ENCODE measurements around the gene PML. TPM values are rescaled to one million over a fixed set of nuclear protein-coding genes. Genes with fewer than 3 reads are reported as not detected.

The PML gene
- total and polyA plus RNA-seq, 9 of the 15 experiments (the other 6 are each of a cell fraction or from before 2014, with no cell fraction given), result 5.0 to 50.7 (median 10.1) TPM

GRCh38 chr15:73964736-73965093 lies 29.8 kb upstream of the PML start:
- Histone ChIP-seq H3K36me3 (ENCODE audit: control insufficient read depth, insufficient read depth, low read length) (no peaks in the 10 kb centered on the region), H3K27me3 (ENCODE audit: control insufficient read depth in 2 of 2, insufficient read depth in 2 of 2, low read length in 2 of 2) (peaks cover 6 to 19% of the 10 kb centered on the region in 2 experiments; a peak in 4 of 5 replicates), H3K9me3 (replicated peaks; ENCODE audit: control insufficient read depth, insufficient read depth, low read depth, low read length) (no peaks in the 10 kb centered on the region), H3K4me2 (ENCODE audit: insufficient read depth, low read length) (peak overlapping the region; percentile 40; the same call in 1 of the 2 replicates), H3K9ac (ENCODE audit: insufficient read depth in 1 of 2, low read depth in 2 of 2, low read length in 2 of 2) (no peak overlapping the region; a peak in 1 of 4 replicates), H4K20me1 (replicated peaks; ENCODE audit: control insufficient read depth, insufficient read depth, low read length) (no peaks in the 10 kb centered on the region; the same call in 1 of the 2 replicates), H2AFZ (ENCODE audit: low read depth, low read length) (peak overlapping the region; percentile 67), H3K4me3 (no peak overlapping the region), H3K9me1 (ENCODE audit: control insufficient read depth, insufficient read depth, low read length) (no peaks in the 10 kb centered on the region), H3K4me1 (replicated peaks in 1 of 2; ENCODE audit: control insufficient read depth in 2 of 2, insufficient read depth in 2 of 2, low read length in 2 of 2) (peaks cover 0 to 5% of the 10 kb centered on the region in 2 experiments; a peak in 2 of 5 replicates), H3K79me2 (ENCODE audit: control insufficient read depth, insufficient read depth, low read length) (no peaks in the 10 kb centered on the region), H3K27ac (ENCODE audit: extremely low read depth, low read depth, low read length) (no peak overlapping the region)
- peak; percentile 79 to 84 (median 81) for DNase-seq (ENCODE audit: extremely low read depth in 1 of 4, low spot score in 3 of 4)
- POLR2A ChIA-PET, result interaction anchor here (0.9 kb wide), 1 partner anchor 21 kb away, joined by 3 read pairs; no protein-coding TSS in a partner anchor
- in situ Hi-C loops (cut with MboI) (loop anchor here (25.0 kb wide), 1 partner anchor 1323 kb away; the partner anchor contains the start of gene GOLGA6D), intact Hi-C loops (cut with micrococcal nuclease) (loop anchor here (1.0 kb wide), 2 partner anchors 13 to 67 kb away; no protein-coding TSS in a partner anchor)
- no TSS peak for BruUV-seq (replicated peaks)
- WGBS (ENCODE audit: insufficient coverage, low coverage, missing lambda C conversion rate), result 1% methylated on average over 11 of the region's 11 CpGs
- FAIRE-seq, result peak; percentile 96
- peak; percentile 99 for ATAC-seq
- CTCF ChIA-PET (ENCODE audit: low intra/inter-chr PET ratio), result interaction anchor here (0.6 to 2.4 kb wide), 4 partner anchors 8 to 91 kb away, joined by 4 to 17 read pairs (median 6); no protein-coding TSS in a partner anchor
- TF ChIP-seq ZNF707 (CRISPR knock-in tag; conservative IDR thresholded peaks at IDR 0.05) (0 out of 2 replicates have a peak, but pooled peaks have one; percentile 22), HDAC1 (IDR thresholded peaks at IDR 0.05) (no peak), GTF2E2 (tag; IDR thresholded peaks at IDR 0.05) (no peak), RAD21 (CRISPR knock-in tag; conservative IDR thresholded peaks at IDR 0.05 in 1 of 2, IDR thresholded peaks at IDR 0.05 in 1 of 2) (peak; percentile 49 to 75), ELF2 (CRISPR knock-in tag; IDR thresholded peaks at IDR 0.05) (no peak), ZFP36 (IDR thresholded peaks at IDR 0.05; ENCODE audit: low read depth, low read length, partially characterized antibody) (no peak), RUNX1 (IDR thresholded peaks at IDR 0.05; ENCODE audit: low read depth) (no peak), RCOR1 (IDR thresholded peaks at IDR 0.05; ENCODE audit: borderline replicate concordance in 1 of 2, low read depth in 2 of 2, low read length in 2 of 2) (no peak), GABPB1 (CRISPR knock-in tag; IDR thresholded peaks at IDR 0.05) (peak; percentile 34; the same call in 1 of the 2 replicates), ZNF175 (CRISPR knock-in tag; IDR thresholded peaks at IDR 0.05; ENCODE audit: low read depth) (no peak), HES1 (IDR thresholded peaks at IDR 0.05; ENCODE audit: low read depth) (no peak), HNRNPLL (IDR thresholded peaks at IDR 0.05; ENCODE audit: low read depth, low read length, poor library complexity, severe bottlenecking) (no peak), ZBTB7A (IDR thresholded peaks at IDR 0.05; ENCODE audit: borderline replicate concordance, control insufficient read depth, low read depth, low read length) (peak; percentile 50; the same call in 1 of the 2 replicates), CBFB (CRISPR knock-in tag; IDR thresholded peaks at IDR 0.05) (no peak), MBD1 (CRISPR knock-in tag; IDR thresholded peaks at IDR 0.05) (no peak), CREM (IDR thresholded peaks at IDR 0.05; ENCODE audit: low read depth) (peak; percentile 49; the same call in 1 of the 2 replicates), FOXK1 (CRISPR knock-in tag; IDR thresholded peaks at IDR 0.05; ENCODE audit: borderline replicate concordance) (no peak), DEAF1 (CRISPR knock-in tag; IDR thresholded peaks at IDR 0.05) (peak; percentile 27; the same call in 1 of the 2 replicates)

Measured in K562 (cell line).